HG03159 (cell line): Measurements from ENCODE around the gene NACC1.

ENCODE experiments used
- ATAC-seq: cut with Tn5 transposase; IDR thresholded peaks from one replicate; pipeline ENCODE4 v1.9.1; 2021; ENCODE audit warnings: mild to moderate bottlenecking, moderate library complexity; ENCODE audit not compliant: unreplicated experiment

Gene NACC1

DNA sequence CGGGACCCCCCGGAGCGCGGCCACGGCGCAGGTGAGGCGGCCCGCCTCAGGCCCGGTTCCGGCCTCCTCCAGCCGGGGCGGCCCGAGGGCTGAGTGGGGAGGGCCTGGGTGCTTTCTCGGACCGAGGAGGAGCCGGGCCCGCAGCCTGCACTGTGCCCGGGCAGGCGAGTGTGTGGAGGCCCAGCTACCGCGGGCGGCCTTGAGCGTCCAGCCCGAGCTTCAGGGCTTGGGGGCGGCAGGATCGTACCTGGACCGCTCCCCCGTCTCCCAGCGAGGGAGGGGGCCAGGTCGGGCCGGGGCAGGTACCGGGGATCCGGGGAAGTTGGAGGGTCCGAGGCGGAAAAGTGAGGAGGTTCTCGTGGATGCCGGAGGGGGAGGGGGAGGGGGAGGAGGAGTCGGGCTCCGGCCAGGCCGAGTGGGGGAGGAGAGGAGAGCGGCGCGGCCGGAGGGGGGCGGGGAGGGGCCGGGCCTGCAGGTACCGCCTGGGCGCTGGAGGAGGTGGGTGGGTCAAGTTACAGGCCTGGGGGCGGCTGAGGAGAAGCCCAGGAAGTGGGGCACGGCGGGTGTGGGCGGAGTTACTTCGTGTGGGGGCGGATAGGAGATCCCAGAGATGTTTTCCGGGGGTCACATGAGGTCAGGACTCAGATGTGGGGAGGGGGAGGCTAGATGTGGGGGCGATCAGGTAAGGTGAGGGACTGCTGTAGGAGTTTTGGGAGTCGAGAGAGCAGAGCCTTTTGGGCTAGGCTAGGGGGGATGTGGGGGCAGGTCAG lies 545 bp downstream of the NACC1 start:
- no peak for ATAC-seq

DNA sequence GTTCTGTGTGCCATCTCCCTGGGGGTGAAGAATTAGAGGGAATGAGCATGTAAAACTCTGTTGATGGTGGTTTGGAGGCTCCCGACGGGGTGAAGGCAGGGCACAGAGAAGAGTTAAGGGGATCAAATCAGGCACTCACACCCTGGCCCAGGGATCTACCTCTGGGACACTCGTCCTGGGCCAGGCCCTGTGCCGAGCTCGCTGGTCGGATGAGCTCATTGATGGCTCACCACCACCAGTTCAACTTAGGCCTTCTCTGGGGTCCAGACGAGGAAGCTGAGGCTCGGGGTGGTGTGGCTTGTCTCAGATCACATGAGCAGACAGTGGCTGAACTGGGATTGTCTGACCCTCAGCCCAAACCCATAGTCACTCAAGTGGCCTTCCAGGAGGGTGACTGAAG lies 1.6 kb downstream of the NACC1 start:
- no peak for ATAC-seq

DNA sequence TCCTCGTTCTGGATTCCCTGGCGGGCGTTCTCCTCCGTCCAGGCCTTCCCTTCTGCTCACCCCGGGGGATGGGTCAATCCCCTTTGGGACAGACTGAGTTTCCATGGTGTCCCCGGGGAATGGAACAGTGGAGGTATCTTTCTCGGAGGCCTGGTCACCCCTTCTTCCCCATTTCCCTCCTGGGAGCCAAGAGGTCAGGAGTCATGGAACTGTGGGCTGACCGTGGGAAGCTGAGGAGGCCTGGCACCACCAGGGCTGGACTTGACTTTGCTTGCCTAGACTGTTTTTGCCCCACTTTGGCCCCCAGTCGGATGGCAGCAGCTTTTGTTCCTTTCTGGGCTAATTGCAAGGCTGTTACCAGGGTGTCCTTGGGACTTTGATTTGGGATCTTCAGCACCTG lies 2.0 kb downstream of the NACC1 start:
- no peak for ATAC-seq

DNA sequence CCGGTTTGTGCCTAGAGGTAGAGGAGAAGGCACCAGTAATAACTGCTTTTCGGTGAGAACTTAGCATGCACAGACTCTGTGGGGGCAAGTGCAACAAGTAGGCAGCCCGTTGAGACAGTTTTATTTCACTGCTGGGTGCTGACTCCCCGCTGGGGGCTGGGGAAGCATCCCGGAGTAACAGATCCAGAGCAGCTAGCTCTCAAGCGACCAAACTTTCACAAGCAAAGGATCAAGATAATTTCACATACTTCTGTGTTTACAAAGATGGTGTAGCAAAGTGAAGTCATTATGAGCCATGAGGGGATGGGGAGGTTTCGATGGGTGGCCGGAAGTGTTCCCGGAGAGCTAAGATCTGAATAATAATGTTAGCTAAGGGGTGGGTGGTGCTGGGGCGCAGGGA lies 2.8 kb downstream of the NACC1 start:
- ATAC-seq, result no peak

DNA sequence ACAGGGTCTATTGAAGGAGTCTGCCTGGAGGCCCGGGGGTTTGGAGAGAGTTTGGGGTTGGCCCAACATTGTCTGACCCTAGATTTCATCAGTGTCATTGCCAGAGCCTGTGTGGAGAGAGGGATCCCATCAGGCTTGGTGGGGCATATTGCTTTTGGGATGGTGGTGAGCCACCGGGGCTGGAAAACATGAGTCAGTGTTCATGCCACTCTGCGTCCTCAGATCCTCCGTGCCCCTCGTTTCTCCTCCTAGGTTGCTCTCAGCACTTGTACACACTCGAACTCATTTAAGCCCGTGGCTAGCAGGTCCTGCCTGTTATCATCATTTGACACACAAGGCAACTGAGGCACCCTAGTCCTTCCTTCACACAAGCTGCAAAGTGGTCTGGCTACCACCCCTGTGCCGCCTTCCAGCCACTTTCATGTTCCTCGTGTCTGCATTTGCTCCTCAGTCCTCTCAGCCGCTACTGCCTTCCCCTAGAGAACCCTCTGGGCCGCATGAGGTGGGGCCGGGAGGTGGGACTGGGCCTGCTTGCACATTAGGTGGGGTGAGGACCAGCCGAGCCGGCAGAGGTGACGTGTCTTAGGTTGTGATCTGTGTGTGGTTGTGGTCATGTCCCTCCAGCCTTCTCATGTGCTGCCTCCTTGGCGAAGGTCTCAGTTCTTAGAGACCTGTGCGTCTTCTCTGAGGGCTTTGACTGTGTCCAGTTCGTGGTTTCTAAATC lies 3.6 kb downstream of the NACC1 start:
- ATAC-seq, result no peak

DNA sequence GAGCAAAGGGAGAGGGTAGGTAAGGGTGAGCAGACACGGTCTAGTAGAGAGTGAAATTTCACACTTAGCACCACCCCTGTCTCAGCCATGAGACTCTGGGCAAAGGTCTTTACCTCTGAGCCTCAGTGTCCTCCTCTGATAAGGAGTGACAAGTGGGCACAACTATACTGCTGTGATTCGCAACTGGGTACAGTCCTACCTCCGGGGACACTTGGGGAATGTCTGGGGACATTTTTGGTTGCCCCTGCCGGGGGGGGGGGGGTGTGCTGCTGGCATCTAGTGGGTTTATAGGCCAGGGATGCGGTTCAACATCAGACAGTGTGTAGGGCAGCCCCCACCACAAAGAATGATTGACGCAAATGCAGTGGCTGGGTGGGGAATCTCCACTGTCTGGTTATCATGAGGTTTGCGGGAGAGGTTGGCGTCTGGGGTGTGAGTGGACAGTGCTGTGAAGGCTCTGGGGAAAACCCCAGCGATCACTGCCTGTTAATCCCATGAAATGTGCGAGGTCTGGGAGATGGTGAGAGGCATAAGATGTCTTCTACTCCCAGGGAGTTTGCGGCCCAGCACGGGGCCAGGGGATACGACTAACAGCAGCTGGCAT lies 4.3 kb downstream of the NACC1 start:
- no peak for ATAC-seq

DNA sequence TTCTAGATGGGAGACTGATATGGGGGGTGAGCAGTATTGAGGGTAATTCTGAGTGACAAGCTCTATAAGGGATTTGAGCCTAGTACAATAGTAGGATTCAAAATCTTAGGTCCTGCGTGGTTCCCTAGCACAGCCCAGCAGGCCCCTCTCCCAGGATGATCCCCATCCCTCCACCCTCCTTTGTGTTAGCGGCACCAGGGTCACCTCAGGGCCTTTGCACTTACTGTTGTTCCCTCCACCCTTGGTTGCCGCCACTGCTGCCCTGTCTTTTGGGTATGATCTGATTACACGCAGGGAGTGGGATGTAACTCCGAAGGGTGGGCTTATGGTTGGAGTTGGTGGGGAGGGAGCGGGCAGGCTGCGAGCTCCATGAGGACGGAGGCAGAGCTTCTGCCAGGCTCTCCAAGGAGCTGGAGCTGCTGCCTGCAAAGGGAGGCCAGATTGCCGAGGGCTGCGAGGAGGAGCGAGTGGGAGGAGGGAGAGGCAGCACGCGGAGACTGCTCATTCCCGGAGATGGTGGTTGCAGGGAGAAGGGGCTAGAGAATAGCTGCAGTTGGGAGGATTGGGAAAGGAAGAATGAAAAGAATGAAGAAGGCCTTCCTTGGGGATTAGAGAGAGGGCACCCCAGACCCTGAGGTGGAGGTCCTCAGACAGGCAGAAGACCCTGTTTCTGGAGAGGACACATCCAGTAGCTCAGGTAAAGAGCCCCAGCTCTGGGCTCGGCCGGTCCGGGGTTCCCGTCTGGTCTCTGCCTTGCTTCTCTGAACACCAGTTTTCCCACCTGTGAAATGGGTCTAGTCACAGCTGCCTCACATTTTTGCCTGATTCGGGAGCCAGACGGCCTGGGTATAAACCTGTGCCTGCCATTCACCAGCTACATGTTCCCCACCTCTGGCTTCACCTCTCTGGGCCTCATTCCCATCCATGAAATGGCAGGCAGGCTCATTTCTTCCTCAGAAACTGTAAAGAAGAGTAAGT lies 5.2 kb downstream of the NACC1 start:
- no peak for ATAC-seq

DNA sequence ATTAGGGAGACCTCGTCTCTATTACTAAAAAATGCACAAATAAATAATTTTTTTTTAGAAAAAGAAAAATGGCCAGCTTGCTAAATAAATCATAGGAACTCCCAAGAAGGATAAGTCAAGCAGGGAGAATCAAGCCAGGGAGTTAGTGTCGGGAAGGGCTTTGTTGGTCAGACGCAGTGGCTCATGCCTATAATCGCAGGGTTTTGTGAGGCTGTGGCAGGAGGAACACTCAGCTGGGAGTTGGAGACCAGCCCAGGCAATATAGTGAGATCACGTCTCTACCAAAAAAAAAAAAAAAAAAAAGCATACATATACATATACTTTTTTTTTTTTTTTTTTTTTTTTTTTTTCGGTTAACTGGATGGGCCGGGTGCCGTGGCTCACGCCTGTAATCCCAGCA lies 9.0 kb downstream of the NACC1 start:
- no peak for ATAC-seq

DNA sequence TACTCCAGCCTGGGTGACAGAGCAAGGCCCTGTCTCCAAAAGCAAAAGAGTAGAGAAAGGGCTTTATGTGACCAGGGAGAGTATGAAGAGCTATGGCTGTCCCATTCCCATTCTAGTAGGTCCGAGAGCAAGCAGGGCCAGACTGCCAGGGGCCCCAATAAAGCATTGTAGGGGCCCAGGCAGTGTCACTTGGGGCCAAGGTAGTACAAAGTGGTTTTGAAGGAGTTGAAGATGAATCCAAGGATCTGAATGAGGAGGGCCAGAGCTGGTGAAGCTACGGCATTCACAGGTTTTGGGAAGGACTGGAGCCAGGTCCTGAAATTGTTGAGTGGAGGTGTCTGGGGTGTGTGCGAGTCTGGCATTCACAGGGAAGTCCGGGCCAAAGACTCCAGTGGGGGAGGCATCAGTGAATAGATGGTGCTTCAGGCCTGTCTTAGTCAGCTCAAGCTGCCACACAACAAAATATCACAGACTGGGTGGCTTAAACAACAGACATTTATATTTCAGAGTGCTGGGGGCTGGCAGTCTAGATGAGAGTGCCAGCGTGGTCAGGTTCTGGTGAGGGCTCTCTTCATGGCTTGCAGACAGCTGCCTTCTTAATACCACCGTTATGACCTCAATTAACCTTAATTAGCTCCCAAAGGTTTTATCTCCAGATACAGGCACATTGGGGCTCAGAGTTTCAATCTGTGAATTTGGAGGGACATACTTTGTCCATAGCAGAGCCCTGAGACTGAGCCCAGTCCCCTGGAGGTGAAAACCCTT lies 9.9 kb downstream of the NACC1 start:
- no peak for ATAC-seq

DNA sequence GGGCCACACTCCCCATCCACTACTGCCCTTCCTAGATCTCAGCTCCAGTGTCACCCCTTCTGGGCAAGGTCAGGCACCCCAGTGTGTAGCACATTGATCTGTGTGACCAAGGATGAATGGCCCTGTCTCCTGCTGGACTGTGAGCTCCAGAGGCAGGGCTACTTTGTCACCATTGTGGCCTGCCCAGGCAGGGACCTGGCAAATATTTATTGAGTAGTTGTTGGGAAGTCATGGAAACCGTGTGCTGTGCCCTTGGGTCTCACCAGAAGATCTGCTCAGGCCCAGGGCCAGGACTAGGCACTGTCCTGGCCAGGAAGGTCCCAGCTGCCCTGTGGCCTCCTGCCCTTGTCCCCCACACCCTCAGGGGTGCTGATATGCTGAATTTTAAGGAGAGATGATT lies 10.5 kb downstream of the NACC1 start:
- ATAC-seq, result no peak

DNA sequence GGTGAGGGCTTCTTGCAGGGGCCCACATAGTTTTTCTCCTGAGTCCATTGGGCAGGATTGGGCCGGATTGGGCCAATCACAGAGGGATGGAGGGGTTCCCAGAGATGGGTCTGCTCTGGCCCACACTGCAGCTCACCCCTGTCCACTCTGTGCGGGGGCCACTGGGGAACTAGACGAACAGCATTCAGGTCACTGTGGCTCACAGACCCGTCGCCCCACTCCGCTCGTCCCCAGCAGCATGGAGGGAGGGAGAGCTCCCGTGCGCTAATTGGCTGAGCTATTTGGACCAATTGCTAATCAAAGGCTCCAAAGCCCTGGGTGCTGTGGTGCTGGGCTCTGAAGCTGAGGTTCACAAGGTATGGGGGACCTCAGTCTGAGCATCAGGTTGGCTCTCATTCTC lies 11.3 kb downstream of the NACC1 start:
- ATAC-seq, result no peak

DNA sequence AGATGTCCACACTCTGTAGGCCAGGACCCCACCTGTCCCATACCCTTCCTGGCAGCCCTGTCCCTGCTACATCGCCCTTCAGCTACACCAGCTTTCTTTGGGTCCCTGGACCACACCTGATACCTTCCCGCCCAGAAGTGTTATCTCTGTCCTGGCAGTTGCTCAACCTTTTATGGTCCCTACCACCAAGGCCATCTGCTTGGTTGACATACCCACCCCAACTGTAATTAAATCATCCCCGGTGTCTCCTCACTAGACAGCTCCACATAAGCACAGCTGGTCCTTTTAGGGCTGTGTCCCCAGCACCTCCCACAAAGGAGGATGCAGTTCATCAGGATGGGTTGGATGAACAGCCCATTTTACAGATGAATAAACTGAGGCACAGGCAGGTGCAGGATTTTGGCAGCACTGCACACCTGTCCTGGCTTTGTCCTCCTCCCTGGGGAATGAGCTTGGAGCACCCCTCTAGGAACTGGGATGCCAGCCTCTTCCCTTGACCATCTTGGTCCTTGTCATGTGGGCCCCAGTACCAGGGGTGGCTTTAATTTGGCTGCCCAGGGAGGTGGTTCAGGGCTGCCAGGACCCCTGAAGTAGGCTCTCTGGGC lies 12.9 kb downstream of the NACC1 start:
- no peak for ATAC-seq

DNA sequence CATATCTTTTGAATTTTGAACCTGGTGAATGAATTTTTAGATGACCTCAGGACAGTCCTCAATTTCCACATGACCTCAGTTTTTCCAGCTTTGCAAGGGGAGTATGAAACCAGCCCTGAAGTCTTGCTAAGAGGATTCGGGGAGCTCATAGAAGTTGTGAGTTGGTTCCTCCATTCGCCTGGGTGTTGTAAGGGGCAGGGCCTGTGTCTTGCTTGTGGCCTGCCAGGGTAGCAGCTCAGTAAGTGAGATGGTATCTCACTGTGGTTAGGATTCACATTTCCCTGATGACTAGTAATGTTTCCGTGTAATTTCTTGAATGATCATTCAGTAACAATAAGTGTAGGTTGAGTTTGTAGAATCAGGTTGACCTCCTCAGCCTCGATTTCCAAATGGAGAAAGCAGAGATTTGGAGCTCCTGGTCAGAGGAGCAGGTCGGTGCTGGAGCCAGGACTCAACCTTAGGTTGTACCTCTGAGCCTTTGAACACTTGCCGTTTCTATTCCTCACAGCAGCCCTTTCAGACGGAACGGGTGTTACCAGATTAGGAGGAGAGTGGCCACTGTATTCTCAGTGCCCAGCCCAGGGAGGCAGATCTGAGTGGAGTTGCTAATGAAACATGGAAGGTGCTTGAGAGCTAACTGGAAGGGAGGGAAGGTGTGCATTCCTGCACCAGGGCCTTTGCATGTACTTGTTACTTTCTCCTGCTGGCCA lies 14.6 kb downstream of the NACC1 start:
- ATAC-seq, result no peak

DNA sequence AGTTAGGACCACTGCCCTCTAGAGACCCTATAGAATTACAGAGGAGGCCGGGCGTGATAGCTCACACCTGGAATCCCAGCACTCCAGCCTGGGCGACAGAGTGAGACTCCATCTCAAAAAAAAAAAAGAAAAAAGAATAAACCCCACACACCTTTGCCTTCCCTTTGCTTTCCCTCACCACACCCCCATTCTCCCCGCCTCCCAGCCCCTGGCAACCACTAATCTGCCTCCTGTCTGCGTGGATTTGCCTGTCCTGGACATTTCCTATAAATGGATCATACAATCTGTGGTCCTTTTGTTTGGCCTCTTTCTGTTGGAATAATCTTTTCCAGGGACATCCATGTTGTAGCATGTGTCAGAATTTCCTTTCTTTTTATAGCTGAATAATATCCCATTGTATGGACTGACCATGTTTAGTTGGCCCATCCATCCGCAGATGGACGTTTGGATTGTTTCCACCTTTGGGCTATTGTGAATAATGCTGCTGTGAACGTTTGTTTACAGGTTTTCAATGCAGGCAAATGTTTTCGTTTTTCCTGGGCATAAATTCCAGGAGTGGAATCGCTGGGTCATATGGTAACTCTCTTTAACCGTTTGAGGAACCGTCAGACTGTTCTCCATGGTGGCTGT lies 15.3 kb downstream of the NACC1 start:
- ATAC-seq, result no peak

DNA sequence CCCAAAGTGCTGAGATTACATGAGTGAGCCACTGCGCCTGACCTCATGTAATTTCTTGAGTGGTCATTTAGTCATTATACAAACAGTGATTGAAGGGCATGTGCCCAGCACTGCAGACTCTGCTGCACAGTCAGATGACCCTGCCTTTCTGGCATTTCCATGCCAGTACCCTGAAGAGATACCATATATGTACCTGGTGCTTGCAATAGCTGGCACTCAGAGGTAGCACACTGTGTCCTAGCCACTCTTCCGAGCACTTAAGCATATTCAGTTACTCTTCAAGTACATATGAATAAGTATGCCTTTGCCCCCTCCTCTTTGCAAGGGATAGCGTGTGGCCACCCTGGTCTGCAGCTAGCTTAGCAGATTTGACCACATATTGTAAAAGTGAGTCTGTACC lies 16.6 kb downstream of the NACC1 start:
- ATAC-seq, result no peak

DNA sequence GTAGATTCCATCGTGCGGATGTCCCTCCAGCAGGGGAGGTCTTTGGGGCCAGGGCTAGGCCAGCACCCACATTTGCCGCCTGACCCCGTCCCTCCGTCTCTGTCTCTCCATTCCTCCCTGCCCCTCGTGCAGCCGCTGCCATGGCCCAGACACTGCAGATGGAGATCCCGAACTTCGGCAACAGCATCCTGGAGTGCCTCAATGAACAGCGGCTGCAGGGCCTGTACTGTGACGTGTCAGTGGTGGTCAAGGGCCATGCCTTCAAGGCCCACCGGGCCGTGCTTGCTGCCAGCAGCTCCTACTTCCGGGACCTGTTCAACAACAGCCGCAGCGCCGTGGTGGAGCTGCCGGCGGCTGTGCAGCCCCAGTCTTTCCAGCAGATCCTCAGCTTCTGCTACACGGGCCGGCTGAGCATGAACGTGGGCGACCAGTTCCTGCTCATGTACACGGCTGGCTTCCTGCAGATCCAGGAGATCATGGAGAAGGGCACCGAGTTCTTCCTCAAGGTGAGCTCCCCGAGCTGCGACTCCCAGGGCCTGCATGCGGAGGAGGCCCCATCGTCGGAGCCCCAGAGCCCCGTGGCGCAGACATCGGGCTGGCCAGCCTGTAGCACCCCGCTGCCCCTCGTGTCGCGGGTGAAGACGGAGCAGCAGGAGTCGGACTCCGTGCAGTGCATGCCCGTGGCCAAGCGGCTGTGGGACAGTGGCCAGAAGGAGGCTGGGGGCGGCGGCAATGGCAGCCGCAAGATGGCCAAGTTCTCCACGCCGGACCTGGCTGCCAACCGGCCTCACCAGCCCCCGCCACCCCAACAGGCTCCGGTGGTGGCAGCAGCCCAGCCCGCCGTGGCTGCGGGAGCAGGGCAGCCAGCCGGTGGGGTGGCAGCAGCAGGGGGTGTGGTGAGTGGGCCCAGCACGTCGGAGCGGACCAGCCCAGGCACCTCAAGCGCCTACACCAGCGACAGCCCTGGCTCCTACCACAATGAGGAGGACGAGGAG lies 17.3 kb downstream of the NACC1 start:
- no peak for ATAC-seq

DNA sequence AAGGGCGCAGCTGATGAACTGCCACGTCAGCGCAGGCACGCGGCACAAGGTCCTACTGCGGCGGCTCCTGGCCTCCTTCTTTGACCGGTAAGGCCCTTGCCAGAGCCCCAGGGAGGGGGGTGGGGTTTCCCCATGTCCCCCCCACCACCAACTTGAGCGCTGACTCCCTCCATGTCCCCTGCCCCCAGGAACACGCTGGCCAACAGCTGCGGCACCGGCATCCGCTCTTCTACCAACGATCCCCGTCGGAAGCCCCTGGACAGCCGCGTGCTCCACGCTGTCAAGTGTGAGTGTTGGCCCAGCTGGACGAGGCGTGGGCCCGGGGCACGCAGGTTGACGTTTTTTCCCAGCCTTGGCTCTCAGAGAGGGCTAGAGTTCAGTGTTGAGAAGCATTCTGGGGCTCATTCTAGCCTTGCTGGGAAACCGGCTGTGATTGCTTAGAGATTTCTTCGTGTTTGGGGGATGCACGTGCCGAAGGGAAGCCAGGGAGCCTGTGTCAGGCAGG lies 19.3 kb downstream of the NACC1 start:
- no peak for ATAC-seq
